ENCODE data around the gene CRTC1. TPM values are rescaled to one million over a fixed set of nuclear protein-coding genes. Genes with fewer than 3 reads are reported as not detected.

Gene CRTC1
- total and polyA plus RNA-seq, 4 donors: 1.5 to 3.5 (median 1.9) TPM

DNA sequence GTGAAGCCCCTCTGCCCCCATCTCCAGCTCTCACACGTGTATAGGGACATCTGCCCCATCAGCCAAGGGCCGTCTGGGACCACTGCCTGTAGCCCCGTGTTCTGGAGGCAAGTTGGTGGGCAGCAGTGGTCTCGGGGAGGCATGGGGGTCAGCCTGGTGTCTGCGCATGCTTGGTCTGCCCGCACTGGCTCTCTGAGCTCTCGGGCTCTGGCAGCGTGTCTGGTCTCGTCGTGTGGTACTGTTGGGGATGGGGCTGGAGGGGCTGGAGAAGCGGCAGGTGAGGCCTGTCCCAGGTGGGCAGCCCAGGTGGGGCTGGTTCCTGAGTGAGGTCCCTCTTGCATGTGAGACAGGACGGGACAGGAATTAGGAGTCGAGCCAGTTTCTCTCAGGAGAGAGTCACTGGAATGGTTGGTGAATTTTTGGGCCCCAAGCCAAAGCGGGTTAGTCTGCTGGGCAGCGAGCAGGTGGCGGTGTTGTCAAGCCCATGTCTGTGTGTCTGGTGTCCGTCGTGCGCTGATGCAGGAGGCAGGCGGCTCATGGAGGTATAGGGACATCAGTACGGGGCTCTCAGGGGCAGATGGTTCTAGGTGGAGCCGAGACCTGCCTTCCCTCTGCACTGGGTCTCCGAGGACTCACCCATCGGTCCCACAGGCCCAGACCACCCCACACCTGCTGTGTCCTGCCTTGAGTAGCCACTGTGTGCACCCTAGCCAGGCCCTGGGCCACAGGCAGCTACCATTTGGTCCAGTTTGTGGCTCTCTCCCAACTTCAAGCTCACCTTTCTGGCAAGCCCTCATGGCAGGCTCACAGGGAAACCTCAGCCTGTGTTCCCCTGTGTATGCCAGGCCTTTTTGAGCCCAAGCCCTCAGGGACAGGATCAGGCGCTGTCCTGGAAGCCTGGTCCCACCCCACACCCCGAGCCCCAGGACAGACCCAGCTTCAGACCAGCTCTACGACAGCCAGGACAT, 89.4 kb downstream of the CRTC1 start:
- TF ChIP-seq HNF4G (IDR thresholded peaks at IDR 0.05) (no peak), HNF4A (conservative IDR thresholded peaks at IDR 0.05) (no peak), GABPA (IDR thresholded peaks at IDR 0.05 in 1 of 2, conservative IDR thresholded peaks at IDR 0.05 in 1 of 2) (no peak), SP1 (IDR thresholded peaks at IDR 0.05) (no peak)
- TF ChIP-seq, protein P1, sequence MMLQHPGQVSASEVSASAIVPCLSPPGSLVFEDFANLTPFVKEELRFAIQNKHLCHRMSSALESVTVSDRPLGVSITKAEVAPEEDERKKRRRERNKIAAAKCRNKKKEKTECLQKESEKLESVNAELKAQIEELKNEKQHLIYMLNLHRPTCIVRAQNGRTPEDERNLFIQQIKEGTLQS (IDR thresholded peaks at IDR 0.05): no peak
- TF ChIP-seq, protein P2, sequence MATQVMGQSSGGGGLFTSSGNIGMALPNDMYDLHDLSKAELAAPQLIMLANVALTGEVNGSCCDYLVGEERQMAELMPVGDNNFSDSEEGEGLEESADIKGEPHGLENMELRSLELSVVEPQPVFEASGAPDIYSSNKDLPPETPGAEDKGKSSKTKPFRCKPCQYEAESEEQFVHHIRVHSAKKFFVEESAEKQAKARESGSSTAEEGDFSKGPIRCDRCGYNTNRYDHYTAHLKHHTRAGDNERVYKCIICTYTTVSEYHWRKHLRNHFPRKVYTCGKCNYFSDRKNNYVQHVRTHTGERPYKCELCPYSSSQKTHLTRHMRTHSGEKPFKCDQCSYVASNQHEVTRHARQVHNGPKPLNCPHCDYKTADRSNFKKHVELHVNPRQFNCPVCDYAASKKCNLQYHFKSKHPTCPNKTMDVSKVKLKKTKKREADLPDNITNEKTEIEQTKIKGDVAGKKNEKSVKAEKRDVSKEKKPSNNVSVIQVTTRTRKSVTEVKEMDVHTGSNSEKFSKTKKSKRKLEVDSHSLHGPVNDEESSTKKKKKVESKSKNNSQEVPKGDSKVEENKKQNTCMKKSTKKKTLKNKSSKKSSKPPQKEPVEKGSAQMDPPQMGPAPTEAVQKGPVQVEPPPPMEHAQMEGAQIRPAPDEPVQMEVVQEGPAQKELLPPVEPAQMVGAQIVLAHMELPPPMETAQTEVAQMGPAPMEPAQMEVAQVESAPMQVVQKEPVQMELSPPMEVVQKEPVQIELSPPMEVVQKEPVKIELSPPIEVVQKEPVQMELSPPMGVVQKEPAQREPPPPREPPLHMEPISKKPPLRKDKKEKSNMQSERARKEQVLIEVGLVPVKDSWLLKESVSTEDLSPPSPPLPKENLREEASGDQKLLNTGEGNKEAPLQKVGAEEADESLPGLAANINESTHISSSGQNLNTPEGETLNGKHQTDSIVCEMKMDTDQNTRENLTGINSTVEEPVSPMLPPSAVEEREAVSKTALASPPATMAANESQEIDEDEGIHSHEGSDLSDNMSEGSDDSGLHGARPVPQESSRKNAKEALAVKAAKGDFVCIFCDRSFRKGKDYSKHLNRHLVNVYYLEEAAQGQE (IDR thresholded peaks at IDR 0.05): no peak
- Histone ChIP-seq H3K36me3 (ENCODE audit: control insufficient read depth in 4 of 4, insufficient read depth in 3 of 4, low read depth in 1 of 4, low read length in 3 of 4) (no peaks in the 10 kb centered on the region), H3K9ac (ENCODE audit: low read depth in 1 of 2, low read length in 2 of 2) (no peak overlapping the region), H3K4me3 (ENCODE audit: low read depth in 1 of 3, low read length in 3 of 3) (no peak overlapping the region), H3K9me3 (ENCODE audit: control insufficient read depth in 4 of 4, low read length in 3 of 4) (no peaks in the 10 kb centered on the region), H3K27me3 (ENCODE audit: control insufficient read depth in 4 of 4, insufficient read depth in 4 of 4, low read length in 3 of 4) (no peaks in the 10 kb centered on the region), H3K4me1 (ENCODE audit: control insufficient read depth in 4 of 4, insufficient read depth in 4 of 4, low read length in 3 of 4) (no peaks in the 10 kb centered on the region), H3K27ac (ENCODE audit: low read depth in 1 of 2, low read length in 2 of 2) (no peak overlapping the region)
- no peak for DNase-seq (ENCODE audit: low spot score)
- WGBS: 90% methylated on average over 27 of the region's 27 CpGs

DNA sequence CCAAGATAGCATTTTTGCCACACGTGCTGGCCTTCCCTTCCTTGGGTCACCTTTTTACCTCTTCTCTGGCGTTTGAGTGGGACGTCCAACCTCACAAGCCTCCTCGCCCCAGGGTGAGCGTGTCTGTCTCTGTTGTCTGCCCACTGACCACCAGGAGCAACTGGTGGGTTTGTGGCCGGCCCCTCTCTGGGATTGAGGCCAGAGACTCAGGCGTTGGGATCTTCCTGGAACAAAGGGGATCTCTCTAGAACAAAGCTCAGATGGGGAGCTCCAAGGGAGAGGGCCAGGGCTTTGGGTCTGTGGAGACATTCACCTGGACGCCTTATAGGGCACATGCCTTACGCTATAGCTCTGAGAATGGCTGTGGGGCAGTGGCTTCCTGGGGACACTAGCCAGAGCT, 90.2 kb downstream of the CRTC1 start:
- Histone ChIP-seq H3K27ac (ENCODE audit: low read depth in 1 of 2, low read length in 2 of 2) (no peak overlapping the region), H3K9me3 (ENCODE audit: control insufficient read depth in 4 of 4, low read length in 3 of 4) (no peaks in the 10 kb centered on the region), H3K36me3 (ENCODE audit: control insufficient read depth in 4 of 4, insufficient read depth in 3 of 4, low read depth in 1 of 4, low read length in 3 of 4) (no peaks in the 10 kb centered on the region), H3K4me1 (ENCODE audit: control insufficient read depth in 4 of 4, insufficient read depth in 4 of 4, low read length in 3 of 4) (no peaks in the 10 kb centered on the region), H3K27me3 (ENCODE audit: control insufficient read depth in 4 of 4, insufficient read depth in 4 of 4, low read length in 3 of 4) (no peaks in the 10 kb centered on the region), H3K9ac (ENCODE audit: low read depth in 1 of 2, low read length in 2 of 2) (no peak overlapping the region), H3K4me3 (ENCODE audit: low read depth in 1 of 3, low read length in 3 of 3) (no peak overlapping the region)
- 95% methylated on average over 9 of the region's 9 CpGs for WGBS
- TF ChIP-seq TAF1 (conservative IDR thresholded peaks at IDR 0.05) (no peak), EGR1 (IDR thresholded peaks at IDR 0.05; ENCODE audit: low read depth in 2 of 2) (no peak), SP1 (IDR thresholded peaks at IDR 0.05) (no peak), FOXA1 (IDR thresholded peaks at IDR 0.05) (no peak), HNF4G (IDR thresholded peaks at IDR 0.05) (no peak), RXRA (IDR thresholded peaks at IDR 0.05) (no peak), FOXA2 (IDR thresholded peaks at IDR 0.05) (no peak), YY1 (IDR thresholded peaks at IDR 0.05) (no peak), HNF4A (conservative IDR thresholded peaks at IDR 0.05) (no peak)
- TF ChIP-seq, protein P1 (IDR thresholded peaks at IDR 0.05): no peak
- TF ChIP-seq, protein P2 (IDR thresholded peaks at IDR 0.05): no peak
- TF ChIP-seq, protein P3, sequence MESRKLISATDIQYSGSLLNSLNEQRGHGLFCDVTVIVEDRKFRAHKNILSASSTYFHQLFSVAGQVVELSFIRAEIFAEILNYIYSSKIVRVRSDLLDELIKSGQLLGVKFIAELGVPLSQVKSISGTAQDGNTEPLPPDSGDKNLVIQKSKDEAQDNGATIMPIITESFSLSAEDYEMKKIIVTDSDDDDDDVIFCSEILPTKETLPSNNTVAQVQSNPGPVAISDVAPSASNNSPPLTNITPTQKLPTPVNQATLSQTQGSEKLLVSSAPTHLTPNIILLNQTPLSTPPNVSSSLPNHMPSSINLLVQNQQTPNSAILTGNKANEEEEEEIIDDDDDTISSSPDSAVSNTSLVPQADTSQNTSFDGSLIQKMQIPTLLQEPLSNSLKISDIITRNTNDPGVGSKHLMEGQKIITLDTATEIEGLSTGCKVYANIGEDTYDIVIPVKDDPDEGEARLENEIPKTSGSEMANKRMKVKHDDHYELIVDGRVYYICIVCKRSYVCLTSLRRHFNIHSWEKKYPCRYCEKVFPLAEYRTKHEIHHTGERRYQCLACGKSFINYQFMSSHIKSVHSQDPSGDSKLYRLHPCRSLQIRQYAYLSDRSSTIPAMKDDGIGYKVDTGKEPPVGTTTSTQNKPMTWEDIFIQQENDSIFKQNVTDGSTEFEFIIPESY (IDR thresholded peaks at IDR 0.05): no peak
- TF ChIP-seq, protein P4, sequence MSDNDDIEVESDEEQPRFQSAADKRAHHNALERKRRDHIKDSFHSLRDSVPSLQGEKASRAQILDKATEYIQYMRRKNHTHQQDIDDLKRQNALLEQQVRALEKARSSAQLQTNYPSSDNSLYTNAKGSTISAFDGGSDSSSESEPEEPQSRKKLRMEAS (IDR thresholded peaks at IDR 0.05): no peak
- DNase-seq (ENCODE audit: low spot score): no peak

All from liver (tissue), 9 donors.